MM.1S (cell line): ENCODE results near the gene GATA5.

Experiments used
- DNase-seq: peaks from one replicate; pipeline ENCODE4 v3.0.0-alpha.2; 2015
- H2AFZ ChIP-seq: fragments of 300-600 bp; sonication (generic); 2 replicates; pipeline ENCODE4 v1.6.0; 2016; ENCODE audit warnings: antibody characterized with exemption, low read length
- H3F3A ChIP-seq: fragments of 300-600 bp; sonication (generic); 2 replicates; pipeline ENCODE4 v1.6.1; 2016; ENCODE audit warnings: mild to moderate bottlenecking, antibody characterized with exemption, low read length, moderate library complexity, mixed read lengths; ENCODE audit not compliant: insufficient read depth
- H3K27ac ChIP-seq: fragments of 300-600 bp; sonication (generic); 2 replicates; pipeline ENCODE4 v1.5.1; 2016; ENCODE audit warnings: mild to moderate bottlenecking, low read length
- H3K27me3 ChIP-seq: fragments of 300-600 bp; sonication (generic); replicated peaks from 2 replicates; pipeline ENCODE4 v1.6.0; 2016; ENCODE audit warnings: low read length; ENCODE audit not compliant: insufficient read depth
- H3K36me3 ChIP-seq: fragments of 300-600 bp; sonication (generic); replicated peaks from 2 replicates; pipeline ENCODE4 v1.6.1; 2016; ENCODE audit warnings: mild to moderate bottlenecking, low read length, mixed read lengths; ENCODE audit not compliant: insufficient read depth
- H3K4me1 ChIP-seq: fragments of 300-600 bp; sonication (generic); 2 replicates; pipeline ENCODE4 v1.6.1; 2016; ENCODE audit warnings: low read length, mixed read lengths
- H3K4me2 ChIP-seq: fragments of 300-600 bp; sonication (generic); 2 replicates; pipeline ENCODE4 v1.6.0; 2016; ENCODE audit warnings: low read depth, low read length
- H3K4me3 ChIP-seq: fragments of 300-600 bp; sonication (generic); 2 replicates; pipeline ENCODE4 v1.5.1; 2016; ENCODE audit warnings: low read length, mixed read lengths
- H3K79me2 ChIP-seq: fragments of 300-600 bp; sonication (generic); 2 replicates; pipeline ENCODE4 v1.6.1; 2016; ENCODE audit warnings: mixed run types, low read length, mixed read lengths
- H3K9ac ChIP-seq: fragments of 300-600 bp; sonication (generic); 2 replicates; pipeline ENCODE4 v1.6.1; 2016; ENCODE audit warnings: low read length, mixed read lengths
- H3K9me2 ChIP-seq: fragments of 300-600 bp; sonication (generic); replicated peaks from 2 replicates; pipeline ENCODE4 v1.6.1; 2016; ENCODE audit warnings: mild to moderate bottlenecking, low read length, mixed read lengths; ENCODE audit not compliant: insufficient read depth
- H3K9me3 ChIP-seq: fragments of 300-600 bp; sonication (generic); replicated peaks from 2 replicates; pipeline ENCODE4 v1.6.1; 2016; ENCODE audit warnings: mild to moderate bottlenecking, low read length, mixed read lengths; ENCODE audit not compliant: insufficient read depth
- H4K20me1 ChIP-seq: fragments of 300-600 bp; sonication (generic); 2 replicates; pipeline ENCODE4 v1.6.1; 2016; ENCODE audit warnings: mild to moderate bottlenecking, low read length, moderate library complexity, mixed read lengths; ENCODE audit not compliant: insufficient read depth
- EZH2 ChIP-seq: fragments of 300-600 bp; sonication (generic); optimal IDR thresholded peaks from 2 replicates; pipeline ENCODE3; 2017; ENCODE audit warnings: low read depth, mild to moderate bottlenecking, antibody characterized with exemption, low read length, mixed read lengths
- EZH2phosphoT487 ChIP-seq: fragments of 300-600 bp; sonication (generic); IDR thresholded peaks from 2 replicates; pipeline ENCODE4 v1.6.1; 2018; ENCODE audit warnings: antibody characterized with exemption, low read length
- TF ChIP-seq, protein P1 (sequence below): fragments of 300-600 bp; sonication (generic); IDR thresholded peaks from 2 replicates; pipeline ENCODE4 v1.5.1; 2016; ENCODE audit warnings: antibody characterized with exemption, low read length, mixed read lengths

The GATA5 gene

GRCh38 chr20:62482974-62483373 lies 7.2 kb upstream of the GATA5 start:
- Histone ChIP-seq H3F3A (no peaks in the 10 kb centered on the region), H3K36me3 (no peaks in the 10 kb centered on the region), H2AFZ (no peak overlapping the region), H3K4me2 (no peak overlapping the region), H3K9ac (no peak overlapping the region), H3K4me1 (no peaks in the 10 kb centered on the region), H3K9me3 (no peaks in the 10 kb centered on the region), H3K27me3 (peaks cover 97% of the 10 kb centered on the region), H3K9me2 (no peaks in the 10 kb centered on the region), H3K27ac (no peak overlapping the region), H3K79me2 (no peaks in the 10 kb centered on the region), H3K4me3 (no peak overlapping the region), H4K20me1 (no peaks in the 10 kb centered on the region)
- TF ChIP-seq, protein P1, sequence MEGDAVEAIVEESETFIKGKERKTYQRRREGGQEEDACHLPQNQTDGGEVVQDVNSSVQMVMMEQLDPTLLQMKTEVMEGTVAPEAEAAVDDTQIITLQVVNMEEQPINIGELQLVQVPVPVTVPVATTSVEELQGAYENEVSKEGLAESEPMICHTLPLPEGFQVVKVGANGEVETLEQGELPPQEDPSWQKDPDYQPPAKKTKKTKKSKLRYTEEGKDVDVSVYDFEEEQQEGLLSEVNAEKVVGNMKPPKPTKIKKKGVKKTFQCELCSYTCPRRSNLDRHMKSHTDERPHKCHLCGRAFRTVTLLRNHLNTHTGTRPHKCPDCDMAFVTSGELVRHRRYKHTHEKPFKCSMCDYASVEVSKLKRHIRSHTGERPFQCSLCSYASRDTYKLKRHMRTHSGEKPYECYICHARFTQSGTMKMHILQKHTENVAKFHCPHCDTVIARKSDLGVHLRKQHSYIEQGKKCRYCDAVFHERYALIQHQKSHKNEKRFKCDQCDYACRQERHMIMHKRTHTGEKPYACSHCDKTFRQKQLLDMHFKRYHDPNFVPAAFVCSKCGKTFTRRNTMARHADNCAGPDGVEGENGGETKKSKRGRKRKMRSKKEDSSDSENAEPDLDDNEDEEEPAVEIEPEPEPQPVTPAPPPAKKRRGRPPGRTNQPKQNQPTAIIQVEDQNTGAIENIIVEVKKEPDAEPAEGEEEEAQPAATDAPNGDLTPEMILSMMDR, result no peak
- peak; percentile 92 for TF ChIP-seq EZH2
- no peak for DNase-seq

DNA sequence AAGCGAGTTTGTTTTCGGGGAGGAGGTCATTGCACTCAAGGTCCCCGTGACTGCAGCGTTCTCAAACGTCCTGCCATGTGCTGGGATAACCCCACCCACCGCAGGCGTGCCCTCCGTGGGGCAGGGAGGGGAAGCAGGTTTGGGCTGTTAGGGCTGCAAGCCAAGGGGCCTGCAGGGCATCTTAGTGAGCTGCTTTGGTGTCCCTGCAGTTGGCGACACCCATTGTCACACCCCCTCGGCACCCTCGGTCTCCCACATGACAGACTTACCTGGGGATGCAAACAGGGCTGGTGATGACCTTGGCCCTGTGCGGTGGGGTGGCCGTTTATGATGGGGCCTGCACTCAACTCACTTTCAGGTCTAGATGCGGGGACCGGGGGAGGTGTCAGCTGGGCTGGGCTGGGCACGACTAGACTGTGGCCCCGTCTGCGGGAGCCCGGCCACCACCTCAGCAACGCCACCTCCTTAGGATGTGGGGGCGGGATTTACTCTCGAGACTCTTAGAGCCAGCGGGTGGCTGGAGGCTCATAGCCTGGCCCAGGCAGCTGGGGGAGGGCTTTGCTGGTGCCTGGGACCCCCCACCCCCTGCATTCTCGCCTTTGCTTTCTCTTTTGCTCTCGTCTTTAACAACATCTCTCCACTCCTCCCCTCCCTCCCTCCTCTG lies 6.5 kb upstream of the GATA5 start:
- H3K4me3 ChIP-seq, result no peak overlapping the region
- no peaks in the 10 kb centered on the region for H4K20me1 ChIP-seq
- no peaks in the 10 kb centered on the region for H3K36me3 ChIP-seq
- no peak overlapping the region for H3K9ac ChIP-seq
- H3K27me3 ChIP-seq, result peaks cover 97% of the 10 kb centered on the region
- DNase-seq, result no peak
- no peak overlapping the region for H3K27ac ChIP-seq
- H3K9me3 ChIP-seq, result no peaks in the 10 kb centered on the region
- no peaks in the 10 kb centered on the region for H3K9me2 ChIP-seq
- H3K79me2 ChIP-seq, result no peaks in the 10 kb centered on the region
- H3K4me2 ChIP-seq, result no peak overlapping the region
- H3K4me1 ChIP-seq, result no peaks in the 10 kb centered on the region
- no peak overlapping the region for H2AFZ ChIP-seq
- no peaks in the 10 kb centered on the region for H3F3A ChIP-seq
- TF ChIP-seq EZH2phosphoT487, result no peak
- TF ChIP-seq EZH2, result no peak
- TF ChIP-seq, protein P1, result no peak

DNA sequence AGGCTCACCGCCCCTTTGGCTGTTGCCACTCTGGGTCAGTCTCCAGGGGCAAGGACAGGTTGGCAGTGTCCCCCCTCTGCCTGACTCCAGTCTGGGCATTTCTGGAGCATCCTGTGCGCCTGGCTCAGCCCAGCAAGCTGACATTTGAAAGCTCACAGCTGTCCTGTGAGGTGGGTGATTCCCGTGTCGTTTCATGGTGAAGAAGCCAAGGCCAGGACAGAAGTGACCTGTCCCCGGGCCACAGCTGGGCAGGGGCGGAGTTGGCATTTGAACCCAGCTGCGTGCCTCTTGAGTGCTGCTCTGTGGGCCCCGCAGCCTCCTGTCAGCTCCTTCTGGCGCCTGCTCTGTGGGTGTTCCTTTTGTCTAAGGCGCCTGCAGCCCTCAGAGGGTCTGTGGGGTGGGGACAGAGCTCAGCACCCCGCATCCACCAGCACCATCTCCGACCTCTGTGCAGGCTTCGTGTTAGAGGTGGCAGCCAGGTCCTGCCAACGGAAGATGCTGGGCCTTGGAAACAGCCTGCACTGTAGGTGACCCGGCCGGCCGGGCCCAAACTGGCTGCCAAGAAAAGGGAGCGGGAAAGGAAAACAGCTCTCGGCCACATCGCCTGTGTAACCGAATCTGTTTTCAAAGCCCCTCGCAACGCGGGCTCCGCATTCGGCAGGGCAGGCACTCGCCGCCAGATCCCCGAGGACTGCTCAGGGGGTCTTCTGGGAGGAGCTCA lies 5.8 kb upstream of the GATA5 start:
- peaks cover 92% of the 10 kb centered on the region for H3K27me3 ChIP-seq
- H3K9me2 ChIP-seq, result no peaks in the 10 kb centered on the region
- TF ChIP-seq EZH2 (no peak), EZH2phosphoT487 (no peak)
- TF ChIP-seq, protein P1, result no peak

More for the DNA sequence above, 5.8 kb upstream of the GATA5 start:
- Histone ChIP-seq H3K9me3 (no peaks in the 10 kb centered on the region), H3K4me1 (no peaks in the 10 kb centered on the region), H3K4me3 (no peak overlapping the region), H3K9ac (no peak overlapping the region), H3F3A (no peaks in the 10 kb centered on the region), H2AFZ (no peak overlapping the region), H3K79me2 (no peaks in the 10 kb centered on the region), H3K27ac (no peak overlapping the region), H3K4me2 (no peak overlapping the region), H3K36me3 (no peaks in the 10 kb centered on the region), H4K20me1 (no peaks in the 10 kb centered on the region)
- no peak for DNase-seq
